ENCODE data around the gene FAM50B. TPM values are rescaled to one million over a fixed set of nuclear protein-coding genes. Genes with fewer than 3 reads are reported as not detected.

The FAM50B gene
- total and polyA plus RNA-seq, 2 of the 13 experiments (the other 11 are each of a cell fraction or from before 2014, with no cell fraction given) = 0.05 TPM; not detected in 1

GRCh38 chr6:3800850-3801591, 48.2 kb upstream of the FAM50B start (continued):
- TF ChIP-seq HNF1B (CRISPR knock-in tag; IDR thresholded peaks at IDR 0.05) (no peak), THYN1 (CRISPR knock-in tag; IDR thresholded peaks at IDR 0.05; ENCODE audit: borderline replicate concordance, low read depth) (no peak), ZMAT5 (CRISPR knock-in tag; IDR thresholded peaks at IDR 0.05; ENCODE audit: borderline replicate concordance, low read depth) (no peak), ARID4A (CRISPR knock-in tag; IDR thresholded peaks at IDR 0.05; ENCODE audit: borderline replicate concordance) (no peak), ZNF547 (CRISPR knock-in tag; IDR thresholded peaks at IDR 0.05) (no peak), ZSCAN30 (CRISPR knock-in tag; IDR thresholded peaks at IDR 0.05) (no peak), ZMYM2 (CRISPR knock-in tag; IDR thresholded peaks at IDR 0.05) (no peak), U2AF2 (IDR thresholded peaks at IDR 0.05; ENCODE audit: low read depth, low read length) (no peak), SAP130 (CRISPR knock-in tag; IDR thresholded peaks at IDR 0.05; ENCODE audit: low read depth) (peak; percentile 36; the same call in 1 of the 2 replicates), ZFX (CRISPR knock-in tag; IDR thresholded peaks at IDR 0.05; ENCODE audit: low read depth) (peak; percentile 59), ARNT (IDR thresholded peaks at IDR 0.05) (no peak), HOXA9 (CRISPR knock-in tag; IDR thresholded peaks at IDR 0.05; ENCODE audit: borderline replicate concordance) (no peak), NFAT5 (CRISPR knock-in tag; IDR thresholded peaks at IDR 0.05) (no peak), HMGXB4 (CRISPR knock-in tag; IDR thresholded peaks at IDR 0.05; ENCODE audit: borderline replicate concordance in 1 of 2, low read depth in 1 of 2) (no peak), ZNF296 (CRISPR knock-in tag; conservative IDR thresholded peaks at IDR 0.05) (peak; percentile 93)

All from HepG2 (cell line).